ENCODE measurements around the gene TAS2R19.

GRCh38 chr12:11055306-11055705, 32.9 kb upstream of the TAS2R19 start:
- no peak for TF ChIP-seq ATF3 (CRISPR knock-in tag; conservative IDR thresholded peaks at IDR 0.05)
- TF ChIP-seq HMGA2 (CRISPR knock-in tag; IDR thresholded peaks at IDR 0.05) = no peak

Measured in WTC11 (cell line).